ENCODE data around the gene MS4A4E.
"Not testable (repeated sequence)": the region's sequence is repeated elsewhere in the genome, so short reads cannot be mapped to it uniquely, and the experiment has no call there.

The MS4A4E gene

GRCh38 chr11:60155931-60156330 is 87.0 kb downstream of the MS4A4E start:
- DNase-seq (ENCODE audit: low read depth): no peak
- TF ChIP-seq CTCF (IDR thresholded peaks at IDR 0.05; ENCODE audit: control insufficient read depth, extremely low read depth, insufficient read depth): no peak
- no peak overlapping the region for H3K4me3 ChIP-seq (ENCODE audit: low read depth, low read length)

DNA sequence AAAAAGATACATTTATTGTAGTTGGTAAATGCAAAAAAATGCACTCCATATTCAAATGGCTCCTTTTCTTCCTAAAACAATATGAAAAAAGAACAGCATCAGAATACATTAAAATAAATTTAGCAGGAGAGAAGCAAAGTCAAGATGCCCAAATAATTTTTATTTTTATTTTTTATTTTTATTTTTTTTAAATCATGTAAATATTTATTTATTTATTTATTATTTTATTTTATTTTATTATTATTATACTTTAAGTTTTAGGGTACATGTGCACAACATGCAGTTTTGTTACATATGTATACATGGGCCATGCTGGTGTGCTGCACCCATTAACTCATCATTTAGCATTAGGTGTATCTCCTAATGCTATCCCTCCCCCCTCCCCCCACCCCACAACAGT is 90.2 kb downstream of the MS4A4E start:
- not testable (repeated sequence) for DNase-seq (ENCODE audit: low read depth); H3K4me3 ChIP-seq (ENCODE audit: low read depth, low read length)

- no peak for TF ChIP-seq CTCF (IDR thresholded peaks at IDR 0.05; ENCODE audit: control insufficient read depth, extremely low read depth, insufficient read depth)
- DNase-seq (ENCODE audit: low read depth): no peak
These were observed 92.7 kb downstream of the MS4A4E start for GRCh38 chr11:60150279-60150678.

More at GRCh38 chr11:60150279-60150678, 92.7 kb downstream of the MS4A4E start:
- H3K4me3 ChIP-seq (ENCODE audit: low read depth, low read length): no peak overlapping the region
